Gastroesophageal sphincter (tissue), 3 donors: ENCODE results near the gene CASP9.

Experiments
- EP300 ChIP-seq: sonication (generic); formaldehyde crosslinking; IDR thresholded peaks from one replicate; pipeline ENCODE4 v1.6.1; 2017; ENCODE audit warnings: antibody characterized with exemption, mild to moderate bottlenecking
- POLR2A ChIP-seq, 2 donors: fragments of 450-650 bp; IDR thresholded peaks; one replicate each; pipeline ENCODE4 v1.6.1; 2017; ENCODE audit warnings: antibody characterized with exemption in 2 of 2, mild to moderate bottlenecking in 2 of 2, moderate library complexity in 1 of 2
- TF ChIP-seq, protein P1 (sequence below), 4 experiments: fragments of 200-600 bp in 2 of 4; fragments of 450-650 bp in 2 of 4; sonication (generic) in 1 of 4; IDR thresholded peaks; one replicate each; pipeline ENCODE4 v1.5.1; 2017 to 2019; ENCODE audit warnings: antibody characterized with exemption in 4 of 4, mild to moderate bottlenecking in 2 of 4, moderate library complexity in 2 of 4

DNA sequence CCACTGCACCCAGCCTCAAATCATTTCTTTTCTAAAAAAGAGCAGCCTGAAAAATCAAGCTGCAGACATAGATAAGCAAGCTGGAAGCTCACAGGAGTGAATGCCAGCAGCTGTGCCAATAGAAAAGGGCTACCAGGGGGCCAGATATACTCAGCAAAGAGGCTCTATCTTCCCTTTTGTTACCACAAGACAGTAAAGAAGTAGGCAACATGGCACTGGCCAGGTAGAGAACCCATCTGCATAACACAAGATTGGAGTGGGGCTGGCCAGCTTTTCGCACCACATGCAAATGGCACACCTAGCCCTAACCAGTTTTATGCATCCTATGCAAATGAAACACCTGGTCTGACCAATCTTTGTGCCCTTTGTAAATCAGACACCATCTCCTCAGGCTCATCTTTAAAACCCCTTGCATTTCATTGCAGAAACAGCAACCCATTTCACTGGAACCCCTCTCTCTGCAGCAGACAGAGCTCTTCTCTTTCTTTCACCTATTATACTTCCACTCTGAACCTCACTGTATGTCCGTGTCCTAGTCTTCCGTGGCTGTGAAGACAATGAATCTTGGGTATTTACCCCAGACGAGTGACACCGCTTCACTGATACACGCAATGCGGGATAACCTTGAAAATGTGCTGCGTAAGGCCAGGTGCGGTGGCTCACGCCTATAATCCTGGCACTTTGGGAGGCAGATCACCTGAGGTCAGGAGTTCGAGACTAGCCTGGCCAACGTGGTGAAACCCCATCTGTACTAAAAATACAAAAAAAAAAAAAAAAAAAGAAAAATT is 15.1 kb downstream of the CASP9 start:
- TF ChIP-seq, protein P1, sequence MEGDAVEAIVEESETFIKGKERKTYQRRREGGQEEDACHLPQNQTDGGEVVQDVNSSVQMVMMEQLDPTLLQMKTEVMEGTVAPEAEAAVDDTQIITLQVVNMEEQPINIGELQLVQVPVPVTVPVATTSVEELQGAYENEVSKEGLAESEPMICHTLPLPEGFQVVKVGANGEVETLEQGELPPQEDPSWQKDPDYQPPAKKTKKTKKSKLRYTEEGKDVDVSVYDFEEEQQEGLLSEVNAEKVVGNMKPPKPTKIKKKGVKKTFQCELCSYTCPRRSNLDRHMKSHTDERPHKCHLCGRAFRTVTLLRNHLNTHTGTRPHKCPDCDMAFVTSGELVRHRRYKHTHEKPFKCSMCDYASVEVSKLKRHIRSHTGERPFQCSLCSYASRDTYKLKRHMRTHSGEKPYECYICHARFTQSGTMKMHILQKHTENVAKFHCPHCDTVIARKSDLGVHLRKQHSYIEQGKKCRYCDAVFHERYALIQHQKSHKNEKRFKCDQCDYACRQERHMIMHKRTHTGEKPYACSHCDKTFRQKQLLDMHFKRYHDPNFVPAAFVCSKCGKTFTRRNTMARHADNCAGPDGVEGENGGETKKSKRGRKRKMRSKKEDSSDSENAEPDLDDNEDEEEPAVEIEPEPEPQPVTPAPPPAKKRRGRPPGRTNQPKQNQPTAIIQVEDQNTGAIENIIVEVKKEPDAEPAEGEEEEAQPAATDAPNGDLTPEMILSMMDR (IDR thresholded peaks at IDR 0.05): no peak
- TF ChIP-seq POLR2A (IDR thresholded peaks at IDR 0.05): no peak
- TF ChIP-seq EP300: no peak
